OCI-LY7 (cell line): ENCODE data around the gene ARID5B. TPM values are rescaled to one million over a fixed set of nuclear protein-coding genes. Genes with fewer than 3 reads are reported as not detected.
A peak's percentile ranks its signal among the peaks of the same experiment; 100 is the strongest.

ENCODE experiments used
- BruUV-seq: library from RNA; stranded (reverse); fragments of 400-500 nt; replicated peaks from 2 replicates; lab custom pipeline; 2021; lab: Mats Ljungman, UMichigan
- CTCF ChIA-PET: fragments of 300-600 bp; sonication (Branson Sonifier 250); formaldehyde crosslinking; loops from one replicate; lab custom pipeline; 2022; ENCODE audit warnings: antibody characterized with exemption; ENCODE audit not compliant: unreplicated experiment; lab: Charles Lee
- POLR2A ChIA-PET: fragments of 300-600 bp; sonication (Branson Sonifier 250); formaldehyde crosslinking; loops from one replicate; lab custom pipeline; 2022; ENCODE audit warnings: antibody characterized with exemption; lab: Charles Lee
- DNase-seq: peaks from one replicate; pipeline ENCODE4 v3.0.0-alpha.2; 2015; ENCODE audit warnings: low spot score
- H2AFZ ChIP-seq: fragments of 200-600 bp; sonication (generic), shearing (Covaris generic); 2 replicates; pipeline ENCODE4 v1.6.1; 2014; ENCODE audit warnings: mild to moderate bottlenecking, antibody characterized with exemption, low read length, moderate library complexity
- H3K27ac ChIP-seq: fragments of 200-600 bp; sonication (generic); 2 replicates; pipeline ENCODE4 v1.5.1; 2014; ENCODE audit warnings: mixed run types, low read depth, mild to moderate bottlenecking, moderate library complexity, low read length, inconsistent platforms; ENCODE audit not compliant: poor library complexity, severe bottlenecking
- H3K36me3 ChIP-seq: fragments of 200-600 bp; sonication (generic); 2 replicates; pipeline ENCODE4 v1.6.1; 2014; ENCODE audit warnings: mild to moderate bottlenecking, antibody characterized with exemption, low read length, moderate library complexity, mixed read lengths; ENCODE audit not compliant: insufficient read depth
- H3K4me1 ChIP-seq: fragments of 200-600 bp; sonication (generic); 2 replicates; pipeline ENCODE4 v1.5.1; 2014; ENCODE audit warnings: mild to moderate bottlenecking, low read length; ENCODE audit not compliant: insufficient read depth, poor library complexity, severe bottlenecking
- H3K4me2 ChIP-seq: fragments of 200-600 bp; sonication (generic); 2 replicates; pipeline ENCODE4 v1.6.1; 2014; ENCODE audit warnings: mild to moderate bottlenecking, low read length
- H3K4me3 ChIP-seq: fragments of 200-600 bp; sonication (generic); 2 replicates; pipeline ENCODE4 v1.5.1; 2014; ENCODE audit warnings: mild to moderate bottlenecking, low read depth, low read length; ENCODE audit not compliant: poor library complexity, severe bottlenecking
- H3K79me2 ChIP-seq: fragments of 200-600 bp; sonication (generic); 2 replicates; pipeline ENCODE4 v1.6.1; 2016; ENCODE audit warnings: low read depth, mild to moderate bottlenecking, low read length, moderate library complexity, mixed read lengths; ENCODE audit not compliant: insufficient read depth
- H3K9me2 ChIP-seq: fragments of 200-600 bp; sonication (generic); 2 replicates; pipeline ENCODE4 v1.6.1; 2016; ENCODE audit warnings: mild to moderate bottlenecking, low read length, mixed read lengths; ENCODE audit not compliant: insufficient read depth
- H3K9me3 ChIP-seq: fragments of 200-600 bp; sonication (generic); 2 replicates; pipeline ENCODE4 v1.6.1; 2014; ENCODE audit warnings: mild to moderate bottlenecking, mixed run types, low read length, mixed read lengths
- H4K20me1 ChIP-seq: fragments of 200-600 bp; sonication (generic); 2 replicates; pipeline ENCODE4 v1.6.1; 2014; ENCODE audit warnings: mild to moderate bottlenecking, antibody characterized with exemption, low read length, moderate library complexity, mixed read lengths; ENCODE audit not compliant: insufficient read depth
- CTCF ChIP-seq: fragments of 200-600 bp; sonication (generic); conservative IDR thresholded peaks from 2 replicates; pipeline ENCODE4 v1.5.1; 2014; ENCODE audit warnings: mild to moderate bottlenecking, antibody characterized with exemption, low read length, moderate library complexity, mixed read lengths
- EZH2phosphoT487 ChIP-seq: fragments of 200-600 bp; sonication (generic); IDR thresholded peaks from 2 replicates; pipeline ENCODE4 v1.6.1; 2018; ENCODE audit warnings: low read depth, borderline replicate concordance, mild to moderate bottlenecking, mixed run types, antibody characterized with exemption, low read length, moderate library complexity, mixed read lengths
- intact Hi-C: fragments of 100-400 bp; cut with micrococcal nuclease; formaldehyde crosslinking; loops from one replicate; pipeline ENCODE4 v1.10.0; 2022; ENCODE audit not compliant: unreplicated experiment
- total RNA-seq, 2 experiments: library from RNA; depleted of rRNA in 1 of 2; stranded (reverse); fragments of >200 nt in 1 of 2; shearing (Covaris generic) in 1 of 2; gene quantifications; 2 replicates each; pipeline ENCODE4 v1.2.3, GENCODE V29; 2014 to 2022

The ARID5B gene
- total RNA-seq, 2 experiments from 2014 or later: 38.0 to 56.7 TPM

- H4K20me1 ChIP-seq: no peaks in the 10 kb centered on the region
- H3K4me3 ChIP-seq: peak overlapping the region; percentile 3
- no TSS peak for BruUV-seq
- intact Hi-C loops: no loop called here
- peak overlapping the region; percentile 86 for H3K4me2 ChIP-seq
- H3K79me2 ChIP-seq: peaks cover 50% of the 10 kb centered on the region; the same call in 1 of the 2 replicates
- TF ChIP-seq EZH2phosphoT487 (no peak), CTCF (no peak)
- H3K36me3 ChIP-seq: peaks cover 70% of the 10 kb centered on the region
- H3K9me2 ChIP-seq: no peaks in the 10 kb centered on the region
- no peaks in the 10 kb centered on the region for H3K9me3 ChIP-seq
- no peak for DNase-seq
- H3K4me1 ChIP-seq: peaks cover 80% of the 10 kb centered on the region
- no peak overlapping the region for H3K27ac ChIP-seq
- ChIA-PET CTCF (no interaction called here), POLR2A (interaction anchor here (0.5 to 6.4 kb wide), 9 partner anchors 10 to 1267 kb away, joined by 3 to 48 read pairs (median 4); no protein-coding TSS in a partner anchor)
- H2AFZ ChIP-seq: no peak overlapping the region
Measured at GRCh38 chr10:62001898-62002297, 100.4 kb downstream of the ARID5B start.

GRCh38 chr10:62002753-62003152, 101.3 kb downstream of the ARID5B start:
- H3K27ac ChIP-seq: no peak overlapping the region
- H3K9me3 ChIP-seq: no peaks in the 10 kb centered on the region
- CTCF ChIA-PET: no interaction called here
- no TSS peak for BruUV-seq
- peaks cover 72% of the 10 kb centered on the region for H3K4me1 ChIP-seq
- intact Hi-C loops: no loop called here
- no peak for TF ChIP-seq CTCF
- TF ChIP-seq EZH2phosphoT487: no peak
- H3K4me3 ChIP-seq: no peak overlapping the region
- H2AFZ ChIP-seq: no peak overlapping the region
- H3K79me2 ChIP-seq: peaks cover 50% of the 10 kb centered on the region; the same call in 1 of the 2 replicates
- H3K4me2 ChIP-seq: peak overlapping the region; percentile 86
- POLR2A ChIA-PET: interaction anchor here (0.6 to 6.4 kb wide), 11 partner anchors 9 to 1719 kb away, joined by 3 to 48 read pairs (median 4); no protein-coding TSS in a partner anchor
- DNase-seq: no peak
- H3K9me2 ChIP-seq: no peaks in the 10 kb centered on the region
- H4K20me1 ChIP-seq: no peaks in the 10 kb centered on the region
- peaks cover 78% of the 10 kb centered on the region for H3K36me3 ChIP-seq

GRCh38 chr10:62004042-62004441, 102.5 kb downstream of the ARID5B start:
- Histone ChIP-seq H3K9me2 (no peaks in the 10 kb centered on the region), H3K4me3 (no peak overlapping the region), H3K4me2 (peak overlapping the region; percentile 46), H4K20me1 (no peaks in the 10 kb centered on the region), H3K79me2 (peaks cover 46% of the 10 kb centered on the region; the same call in 1 of the 2 replicates), H3K36me3 (peaks cover 66% of the 10 kb centered on the region), H3K9me3 (no peaks in the 10 kb centered on the region), H3K4me1 (peaks cover 65% of the 10 kb centered on the region), H2AFZ (no peak overlapping the region), H3K27ac (no peak overlapping the region)
- TF ChIP-seq CTCF (no peak), EZH2phosphoT487 (no peak)
- BruUV-seq: no TSS peak
- POLR2A ChIA-PET: interaction anchor here (0.6 to 6.4 kb wide), 15 partner anchors 8 to 218 kb away, joined by 3 to 48 read pairs (median 6); partner anchors contain the start of gene ARID5B
- CTCF ChIA-PET: no interaction called here
- DNase-seq: no peak
- intact Hi-C loops: no loop called here
